HepG2 (cell line): ENCODE results near the gene ETV6. TPM values are rescaled to one million over a fixed set of nuclear protein-coding genes. Genes with fewer than 3 reads are reported as not detected.

Source experiments
- ATAC-seq: fragments of 200-7000 bp; cut with Tn5 transposase; 3 replicates; pipeline ENCODE4 v1.9.1; 2020; ENCODE audit warnings: mild to moderate bottlenecking, moderate library complexity
- BruUV-seq: library from RNA; stranded (reverse); fragments of 400-500 nt; replicated peaks from 2 replicates; lab custom pipeline; 2021; lab: Mats Ljungman, UMichigan
- CTCF ChIA-PET: fragments of 300-600 bp; formaldehyde crosslinking; extraction: SDS; loops from one replicate; lab custom pipeline; 2021; ENCODE audit warnings: low total read pairs, inconsistent platforms, low intra/inter-chr PET ratio; lab: Yijun Ruan, JAX
- POLR2A ChIA-PET: fragments of 350-600 bp; sonication (Branson Sonifier 250); formaldehyde crosslinking; loops from one replicate; lab custom pipeline; 2020; ENCODE audit warnings: antibody characterized with exemption, inconsistent platforms; lab: Yijun Ruan, JAX
- DNase-seq: peaks from one replicate; pipeline ENCODE4 v3.0.0-alpha.2; 2015; ENCODE audit warnings: low spot score
- FAIRE-seq: peaks from 3 replicates; lab custom pipeline; 2011; peaks lifted over from hg19 to GRCh38; lab: Jason Lieb, UNC
- H2AFZ ChIP-seq: one replicate; pipeline ENCODE4 v1.6.1; 2011; ENCODE audit warnings: low read length, inconsistent platforms
- H3K27ac ChIP-seq: fragments of 300-600 bp; 3 replicates; pipeline ENCODE4 v1.8.0; 2011; ENCODE audit warnings: mixed run types, mild to moderate bottlenecking, mixed read lengths, low read length, inconsistent platforms; ENCODE audit not compliant: insufficient read depth; ENCODE audit errors: extremely low read length
- H3K27me3 ChIP-seq, 2 experiments: fragments of 200-600 bp in 1 of 2; 2 replicates in 1 of 2; 3 replicates in 1 of 2; pipeline versions ENCODE4 v1.6.0 to v1.8.0; 2011; ENCODE audit warnings: low read length in 2 of 2, mild to moderate bottlenecking in 2 of 2, moderate library complexity in 2 of 2, inconsistent platforms in 1 of 2; ENCODE audit not compliant: insufficient read depth in 2 of 2, control insufficient read depth in 1 of 2
- H3K36me3 ChIP-seq, 2 experiments: fragments of 200-600 bp in 1 of 2; replicated peaks in 1 of 2; 2 replicates in 1 of 2; 3 replicates in 1 of 2; pipeline versions ENCODE4 v1.5.1 to v1.8.0; 2011; ENCODE audit warnings: low read length in 2 of 2, inconsistent platforms in 1 of 2; ENCODE audit not compliant: insufficient read depth in 2 of 2, control insufficient read depth in 1 of 2
- H3K4me1 ChIP-seq: 2 replicates; pipeline ENCODE4 v1.5.1; 2012; ENCODE audit warnings: low read length, inconsistent platforms; ENCODE audit not compliant: insufficient read depth
- H3K4me2 ChIP-seq: 2 replicates; pipeline ENCODE4 v1.6.0; 2011; ENCODE audit warnings: low read depth, low read length, inconsistent platforms
- H3K4me3 ChIP-seq, 3 experiments: fragments of 200-600 bp in 1 of 3; sonication (generic), shearing (Covaris generic) in 1 of 3; replicated peaks in 1 of 3; 2 replicates each; pipeline ENCODE4 v1.5.1; 2011 to 2016; ENCODE audit warnings: low read length in 3 of 3, inconsistent platforms in 2 of 3, low read depth in 2 of 3, mild to moderate bottlenecking in 2 of 3, control low read depth in 1 of 3, mixed read lengths in 1 of 3; ENCODE audit not compliant: insufficient read depth in 1 of 3
- H3K79me2 ChIP-seq: one replicate; pipeline ENCODE4 v1.6.1; 2011; ENCODE audit warnings: low read length, inconsistent platforms; ENCODE audit not compliant: insufficient read depth
- H3K9ac ChIP-seq: 2 replicates; pipeline ENCODE4 v1.6.0; 2011; ENCODE audit warnings: mild to moderate bottlenecking, low read depth, low read length, inconsistent platforms; ENCODE audit not compliant: insufficient read depth
- H3K9me3 ChIP-seq: 2 replicates; pipeline ENCODE4 v1.5.1; 2012; ENCODE audit warnings: mild to moderate bottlenecking, low read length
- H4K20me1 ChIP-seq: 2 replicates; pipeline ENCODE4 v1.6.0; 2011; ENCODE audit warnings: inconsistent platforms, mild to moderate bottlenecking, low read length, moderate library complexity; ENCODE audit not compliant: insufficient read depth
- CAMTA2 ChIP-seq: sonication (generic); formaldehyde crosslinking; IDR thresholded peaks from 2 replicates; pipeline ENCODE4 v1.4.0; 2020; ENCODE audit warnings: mild to moderate bottlenecking, missing genetic modification reagents, borderline replicate concordance
- MLX ChIP-seq: IDR thresholded peaks from 2 replicates; pipeline ENCODE4 v1.6.1; 2016
- MTA1 ChIP-seq: sonication (generic); formaldehyde crosslinking; IDR thresholded peaks from 2 replicates; pipeline ENCODE4 v1.4.0; 2020; ENCODE audit warnings: missing genetic modification reagents, mild to moderate bottlenecking, borderline replicate concordance
- RFXANK ChIP-seq: IDR thresholded peaks from 2 replicates; pipeline ENCODE4 v1.6.1; 2016
- STAT5B ChIP-seq: sonication (generic); formaldehyde crosslinking; IDR thresholded peaks from 2 replicates; pipeline ENCODE4 v1.4.0; 2020; ENCODE audit warnings: missing genetic modification reagents
- ZNF275 ChIP-seq: sonication (generic); formaldehyde crosslinking; IDR thresholded peaks from 2 replicates; pipeline ENCODE4 v1.8.0; 2022; ENCODE audit warnings: missing genetic modification reagents, mild to moderate bottlenecking, inconsistent platforms, borderline replicate concordance
- ZNF343 ChIP-seq: sonication (generic); formaldehyde crosslinking; IDR thresholded peaks from 2 replicates; pipeline ENCODE4 v1.4.0; 2020; ENCODE audit warnings: mild to moderate bottlenecking, missing genetic modification reagents
- ZNF569 ChIP-seq: sonication (generic); formaldehyde crosslinking; IDR thresholded peaks from 2 replicates; pipeline ENCODE4 v1.5.0; 2020; ENCODE audit warnings: mild to moderate bottlenecking, missing genetic modification reagents, moderate library complexity, borderline replicate concordance
- WGBS: methylation state at CpG from one replicate; pipeline ENCODE4 v1.1.6; 2017; ENCODE audit warnings: low lambda C conversion rate; 5-methylcytosine and 5-hydroxymethylcytosine counted together
- in situ Hi-C: cut with HindIII; loops from 2 replicates; pipeline ENCODE4 v1.10.0; 2017; ENCODE audit warnings: low pct_unique_long_range_greater_than_20kb; ENCODE audit not compliant: extremely low pct_ligation_motif_present
- intact Hi-C: fragments of 100-400 bp; cut with micrococcal nuclease; formaldehyde crosslinking; loops from one replicate; pipeline ENCODE4 v1.10.0; 2022; ENCODE audit not compliant: unreplicated experiment
- polyA plus RNA-seq, 8 experiments: library from polyadenylated mRNA; depleted of rRNA in 3 of 8; stranded (reverse) in 7 of 8; unstranded in 1 of 8; fragments of >200 nt; fragmentation: Illumina TruSeq in 4 of 8; extraction: Trizol in 4 of 8; gene quantifications; 2 replicates each; pipeline versions ENCODE4 v1.2.1 to v1.2.3, GENCODE V29; 2011 to 2016; ENCODE audit warnings: low read depth in 4 of 8, missing spikeins in 1 of 8, mixed read lengths in 1 of 8; ENCODE audit not compliant: insufficient read depth in 1 of 8
- total RNA-seq, 5 experiments: library from RNA; depleted of rRNA; stranded (reverse); fragments of >200 nt; fragmentation: Illumina TruSeq; extraction: Trizol; gene quantifications; 2 replicates each; pipeline ENCODE4 v1.2.3, GENCODE V29; 2016; ENCODE audit warnings: low read depth in 1 of 5

The ETV6 gene
- total and polyA plus RNA-seq, 2 of the 13 experiments (the other 11 are each of a cell fraction or from before 2014, with no cell fraction given) = 2.2 to 3.0 TPM

DNA sequence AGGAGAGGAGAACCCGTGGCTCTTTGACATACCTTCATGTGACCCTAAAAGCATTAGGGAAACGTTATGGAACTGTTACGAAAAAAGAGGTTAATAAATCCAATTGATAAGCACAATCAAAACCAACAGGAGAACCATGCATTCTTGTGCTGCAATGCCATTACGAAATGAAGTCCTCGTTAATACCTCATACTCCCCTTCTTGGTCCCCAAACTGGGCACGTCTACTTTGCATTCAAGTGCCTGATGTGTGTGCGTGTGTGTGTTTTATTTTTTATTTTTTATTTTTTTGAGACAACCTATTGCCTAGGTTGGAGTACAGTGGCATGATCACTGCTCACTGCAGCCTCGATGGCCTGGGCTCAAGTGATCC lies 150.0 kb downstream of the ETV6 start:
- POLR2A ChIA-PET = no interaction called here
- in situ Hi-C loops (no loop called here), intact Hi-C loops (no loop called here)
- Histone ChIP-seq H3K4me3 (no peak overlapping the region), H3K27me3 (no peaks in the 10 kb centered on the region), H4K20me1 (no peaks in the 10 kb centered on the region), H3K9ac (no peak overlapping the region), H3K4me1 (peaks cover 26% of the 10 kb centered on the region), H3K9me3 (no peaks in the 10 kb centered on the region), H2AFZ (no peak overlapping the region), H3K4me2 (no peak overlapping the region), H3K36me3 (no peaks in the 10 kb centered on the region; a peak in 1 of 5 replicates), H3K27ac (no peak overlapping the region), H3K79me2 (no peaks in the 10 kb centered on the region)
- DNase-seq (no peak), ATAC-seq (no peak), FAIRE-seq (no peak)
- 83% methylated on average over 8 of the region's 8 CpGs for WGBS
- no peak for TF ChIP-seq ZNF275 (CRISPR knock-in tag)
- TF ChIP-seq RFXANK (CRISPR knock-in tag) = no peak
- no peak for TF ChIP-seq STAT5B (CRISPR knock-in tag)
- TF ChIP-seq ZNF343 (CRISPR knock-in tag) = no peak
- no peak for TF ChIP-seq MLX
- no peak for TF ChIP-seq CAMTA2 (CRISPR knock-in tag)
- no peak for TF ChIP-seq MTA1 (CRISPR knock-in tag)
- TF ChIP-seq ZNF569 (CRISPR knock-in tag) = no peak
- CTCF ChIA-PET = no interaction called here
- no TSS peak for BruUV-seq
